Fibroblast of skin of abdomen (primary cell): ENCODE data around the gene PDZD7. TPM values are rescaled to one million over a fixed set of nuclear protein-coding genes. Genes with fewer than 3 reads are reported as not detected.

Experiments
- DNase-seq: peaks from one replicate; pipeline ENCODE4 v3.0.0-alpha.2; 2013
- polyA plus RNA-seq, 2 experiments: library from polyadenylated mRNA; unstranded; fragments of 120-200 nt; gene quantifications; one replicate each; pipeline ENCODE4 v1.2.1, GENCODE V29; 2013; ENCODE audit not compliant: insufficient read length in 2 of 2

PDZD7 gene
- 1.6 TPM for polyA plus RNA-seq (2013, experiment 1 of 2; ENCODE audit: insufficient read length)
- polyA plus RNA-seq (2013, experiment 2 of 2; ENCODE audit: insufficient read length) = 1.8 TPM

DNA sequence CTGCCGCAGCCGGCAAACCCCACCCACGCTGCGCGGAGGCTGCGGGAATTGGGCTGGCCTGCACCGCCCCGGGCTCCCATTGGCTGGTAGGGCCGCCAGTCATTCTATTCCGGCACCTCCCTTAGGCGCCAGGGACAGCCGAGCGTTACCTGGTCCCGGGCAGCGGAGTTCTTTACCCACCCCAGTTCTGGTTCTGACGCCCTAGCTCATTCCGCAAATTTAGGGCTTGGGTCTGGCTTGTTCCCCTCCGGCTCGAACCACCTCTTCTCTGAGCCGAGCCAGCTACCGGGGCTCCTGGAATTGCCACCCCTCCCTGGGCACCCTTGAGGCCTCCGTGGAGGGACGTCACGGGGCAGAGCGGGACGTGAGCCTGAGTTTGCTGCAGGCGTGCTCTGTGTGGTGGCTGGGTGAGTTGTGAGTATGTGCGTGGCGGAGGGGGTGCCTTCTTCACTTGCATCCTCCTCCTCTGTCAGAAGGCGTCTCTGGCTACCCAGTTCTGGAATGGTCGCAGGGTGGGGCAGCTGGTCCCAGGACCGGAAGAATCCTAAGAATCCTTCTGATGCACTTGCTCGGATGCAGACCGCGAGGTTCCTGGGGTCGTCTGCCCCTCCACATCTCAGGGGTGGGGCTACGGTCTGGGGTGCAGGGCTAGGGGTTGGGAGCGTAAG lies at the start of gene PDZD7, which contains the start of gene SFXN3:
PDZD7 (minus strand) TSS at position 2 of the 668 bp plus-strand sequence. CDS start 910 bp downstream, outside the sequence.
SFXN3 (plus strand) TSS at position 107 of the 668 bp plus-strand sequence. CDS start 3,461 bp downstream, outside the sequence.
- peak; percentile 94 for DNase-seq

DNA sequence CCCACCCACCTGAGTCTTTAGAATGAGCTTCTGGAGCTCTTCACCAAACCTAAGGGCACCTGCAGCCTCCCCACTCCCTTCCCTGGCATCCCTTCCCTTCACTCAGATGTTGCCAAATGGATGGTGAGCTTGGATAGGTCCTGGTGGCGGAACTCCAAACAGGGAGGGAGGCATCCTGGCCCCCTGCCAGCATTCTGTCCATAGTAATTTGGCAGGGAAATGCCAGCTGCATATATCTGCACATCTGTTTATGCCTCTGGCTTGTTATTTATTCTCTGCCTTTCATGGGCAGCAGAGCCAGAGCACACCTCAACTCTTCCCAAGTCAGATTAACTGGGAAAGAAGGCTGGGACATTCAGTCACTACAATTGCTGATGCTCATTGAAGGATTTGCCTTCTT lies 48.9 kb upstream of the PDZD7 start:
- DNase-seq = no peak

DNA sequence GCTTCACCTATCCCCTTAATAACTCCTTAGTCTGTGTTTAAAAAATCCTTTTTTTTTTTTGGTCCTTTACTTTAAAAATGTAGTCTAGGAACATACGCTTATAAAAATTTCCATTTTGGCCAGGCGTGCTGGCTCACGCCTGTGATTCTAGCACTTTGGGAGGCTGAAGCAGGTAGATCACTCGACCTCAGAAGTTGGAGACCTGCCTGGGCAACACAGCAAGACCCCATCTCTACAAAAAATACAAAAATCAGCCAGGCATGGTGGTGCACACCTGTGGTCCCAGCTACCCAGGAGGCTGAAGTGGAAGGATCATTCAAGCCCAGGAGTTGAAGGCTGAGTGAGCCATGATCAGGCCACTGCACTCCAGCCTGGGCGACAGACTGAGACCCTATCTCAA lies 45.7 kb upstream of the PDZD7 start:
- no peak for DNase-seq

DNA sequence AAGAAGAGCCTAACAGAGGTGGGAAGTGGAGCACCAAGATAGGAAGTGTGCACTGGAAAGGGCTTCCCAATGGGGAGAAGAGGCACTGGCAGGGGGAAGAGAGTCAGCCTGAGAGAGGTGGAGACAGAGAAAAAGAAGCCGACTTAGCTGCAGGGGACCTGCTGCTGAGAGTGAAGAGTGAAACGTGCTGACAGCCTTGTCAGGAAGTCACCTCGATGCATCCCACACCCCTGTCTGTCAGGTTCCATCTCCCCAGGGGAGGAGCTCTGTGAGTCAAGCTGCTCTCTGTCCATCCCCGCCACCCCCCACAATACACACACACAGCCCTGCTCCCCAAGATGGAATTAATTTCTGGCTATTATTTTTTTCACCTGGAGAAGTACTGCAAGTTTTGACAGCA lies 44.8 kb upstream of the PDZD7 start:
- DNase-seq = no peak

DNA sequence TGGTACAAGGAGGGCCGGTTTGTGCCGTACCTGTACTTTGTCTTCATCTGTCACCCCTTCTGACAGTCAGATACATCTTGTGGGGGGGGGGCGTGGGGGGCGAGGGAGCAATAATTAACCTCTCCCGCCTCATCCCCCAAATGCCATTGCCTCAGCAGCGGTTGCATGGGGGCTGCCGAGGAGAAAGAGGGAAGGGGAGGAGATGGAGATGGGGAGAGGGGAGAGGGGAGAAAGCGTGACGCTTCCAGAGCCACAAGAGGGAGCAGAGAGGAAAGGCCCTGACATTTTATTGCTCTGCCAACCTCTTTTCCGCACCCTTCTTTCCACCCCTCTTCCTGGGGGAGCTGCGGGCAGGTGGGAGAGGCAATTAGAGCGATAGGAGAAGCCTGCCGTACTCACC lies 42.7 kb upstream of the PDZD7 start:
- no peak for DNase-seq

DNA sequence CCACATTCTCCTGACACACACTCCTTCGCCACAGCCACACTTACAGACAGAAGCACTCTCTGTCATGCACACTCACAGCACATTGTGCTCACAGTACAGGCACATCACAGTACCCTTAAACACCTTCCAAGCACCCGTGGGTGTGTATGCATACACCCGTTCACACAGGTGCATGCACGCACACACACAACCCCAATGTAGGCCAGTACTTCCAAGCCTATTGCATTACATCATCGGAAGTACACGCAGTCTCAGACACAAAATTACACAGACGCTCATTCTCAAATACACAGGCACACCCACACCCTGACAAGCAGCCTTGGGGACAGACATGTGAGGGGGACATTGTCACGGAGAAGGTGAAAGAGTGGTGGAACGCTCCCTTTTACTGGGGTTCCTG lies 42.0 kb upstream of the PDZD7 start:
- DNase-seq = no peak

DNA sequence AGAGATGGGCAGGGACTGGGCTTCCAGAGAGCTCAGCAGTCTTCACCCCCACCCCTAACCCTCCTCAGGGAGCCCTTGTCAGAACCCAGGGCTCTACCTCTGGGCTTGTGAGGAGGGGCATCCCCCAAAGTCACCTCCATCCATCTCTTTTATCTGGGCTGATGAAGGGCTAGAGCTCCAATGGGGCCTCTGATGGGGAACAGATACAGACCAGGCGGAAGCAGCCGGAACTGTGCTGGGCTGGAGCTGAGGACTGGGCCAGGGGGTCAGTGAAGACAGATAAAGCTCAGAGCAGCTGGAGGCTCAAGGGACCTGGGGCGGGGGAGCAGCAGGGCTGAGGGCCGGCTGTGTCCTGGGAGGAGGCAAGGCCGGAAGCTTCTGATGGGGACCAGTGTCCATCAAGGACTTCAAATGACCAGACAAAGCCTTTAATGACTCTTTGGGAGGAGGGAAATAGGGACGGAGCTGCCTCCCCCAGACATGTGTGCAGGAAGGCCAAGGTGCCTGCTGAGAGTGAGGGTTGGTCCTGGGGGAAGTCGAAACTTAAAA lies 41.0 kb upstream of the PDZD7 start:
- DNase-seq = no peak

DNA sequence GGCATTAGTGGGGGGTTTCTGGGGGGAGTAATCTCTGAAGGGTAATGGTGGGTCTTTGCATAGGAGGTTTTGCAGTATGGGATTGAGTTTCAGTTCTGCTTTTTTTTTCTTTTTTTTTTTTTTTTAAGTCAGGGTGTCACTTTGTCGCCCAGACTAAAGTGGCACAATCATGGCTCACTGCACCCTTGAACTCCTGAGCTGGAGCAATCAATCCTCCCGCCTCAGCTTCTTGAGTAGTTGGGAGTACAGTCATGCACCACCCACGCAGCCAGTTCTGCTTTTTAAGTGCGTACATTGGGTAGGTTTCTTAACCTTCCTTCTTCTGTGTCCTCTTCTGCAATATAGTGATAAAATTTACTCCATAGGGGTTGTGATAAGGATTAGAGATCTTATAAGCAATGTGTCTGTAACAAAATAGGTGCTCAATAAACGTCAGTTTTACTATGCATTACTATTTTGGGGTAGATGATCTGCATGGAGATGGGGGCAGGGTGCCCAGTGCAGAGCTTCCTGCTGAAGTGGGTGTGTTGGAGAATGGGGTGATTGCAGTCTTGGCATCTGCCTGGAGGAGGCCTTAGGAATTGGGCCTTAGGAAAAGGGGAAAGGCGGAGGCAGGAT lies 40.4 kb upstream of the PDZD7 start:
- no peak for DNase-seq

DNA sequence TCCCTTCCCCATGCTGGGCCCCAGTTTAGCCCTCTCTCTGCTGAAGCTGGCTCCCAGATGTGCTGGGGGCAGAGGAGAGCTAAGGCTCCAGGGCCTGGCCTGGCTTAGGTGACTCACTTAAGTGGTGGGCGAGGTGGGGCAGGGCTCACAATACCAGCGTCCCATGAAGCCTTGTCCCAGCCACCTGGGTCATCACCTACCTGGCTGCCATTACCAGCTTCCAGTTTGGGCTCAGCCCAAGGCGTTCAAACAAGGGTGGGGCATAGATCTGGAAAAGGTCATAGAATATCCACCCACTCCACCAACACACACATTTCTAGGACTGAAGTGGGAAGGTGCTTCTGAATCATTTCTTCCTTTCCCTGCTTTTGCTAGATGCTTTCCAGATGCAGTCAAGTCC lies 39.2 kb upstream of the PDZD7 start:
- DNase-seq = no peak

DNA sequence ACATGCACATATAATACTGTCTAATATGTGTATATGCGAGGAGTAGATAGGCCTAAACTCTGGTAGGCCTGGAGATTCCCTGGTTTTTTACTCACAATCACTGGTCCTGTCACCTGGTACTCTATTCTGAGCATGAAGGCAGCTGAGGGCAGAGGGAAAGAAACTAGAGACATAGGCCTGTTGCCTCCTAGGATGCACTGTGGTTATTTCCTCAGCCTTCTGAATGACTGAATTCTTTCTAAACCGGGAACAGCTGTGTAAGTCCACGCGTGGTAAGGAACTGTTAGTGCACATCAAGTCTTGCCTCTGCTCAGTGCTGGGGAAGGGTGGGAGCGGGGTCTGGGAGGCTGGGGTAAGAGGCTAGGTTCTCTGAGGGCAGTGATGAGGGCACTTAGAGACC lies 38.5 kb upstream of the PDZD7 start:
- DNase-seq = no peak

DNA sequence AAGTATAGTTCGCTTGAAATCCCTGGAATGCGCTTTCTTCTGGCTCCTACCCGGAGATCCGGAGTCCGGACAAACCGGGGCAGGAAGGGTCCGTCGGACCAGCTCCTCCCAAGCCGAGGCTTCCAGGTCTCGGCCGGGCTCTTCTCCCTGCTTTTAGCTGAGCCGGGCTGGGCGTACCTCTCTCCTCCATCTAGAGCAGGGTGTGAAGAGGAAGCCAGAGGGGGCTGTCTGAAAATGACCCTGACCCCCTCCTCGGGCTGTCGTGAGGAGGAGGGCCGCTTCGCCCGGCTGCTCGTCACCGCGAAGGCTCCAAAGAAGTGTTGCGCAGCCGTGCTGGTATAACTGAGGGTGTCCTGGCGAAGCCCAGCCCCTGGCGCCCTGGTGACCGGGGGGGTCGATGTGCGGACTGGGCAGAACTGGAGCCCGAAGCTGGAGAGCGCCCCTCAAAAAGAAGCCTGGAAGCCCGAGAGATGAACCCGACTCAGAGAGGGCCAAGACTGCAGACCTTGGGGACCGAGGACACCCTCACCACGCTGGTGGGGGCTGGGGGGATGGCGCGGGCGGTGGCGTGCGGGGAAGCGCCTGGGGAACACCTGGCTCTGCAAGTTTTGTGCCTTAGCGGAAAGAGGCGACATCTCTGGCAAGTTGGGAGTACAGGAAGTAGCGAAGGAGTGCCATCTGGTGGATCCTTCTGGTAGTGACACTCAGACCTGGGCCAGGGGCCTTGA lies 36.6 kb upstream of the PDZD7 start:
- peak; percentile 72 for DNase-seq

DNA sequence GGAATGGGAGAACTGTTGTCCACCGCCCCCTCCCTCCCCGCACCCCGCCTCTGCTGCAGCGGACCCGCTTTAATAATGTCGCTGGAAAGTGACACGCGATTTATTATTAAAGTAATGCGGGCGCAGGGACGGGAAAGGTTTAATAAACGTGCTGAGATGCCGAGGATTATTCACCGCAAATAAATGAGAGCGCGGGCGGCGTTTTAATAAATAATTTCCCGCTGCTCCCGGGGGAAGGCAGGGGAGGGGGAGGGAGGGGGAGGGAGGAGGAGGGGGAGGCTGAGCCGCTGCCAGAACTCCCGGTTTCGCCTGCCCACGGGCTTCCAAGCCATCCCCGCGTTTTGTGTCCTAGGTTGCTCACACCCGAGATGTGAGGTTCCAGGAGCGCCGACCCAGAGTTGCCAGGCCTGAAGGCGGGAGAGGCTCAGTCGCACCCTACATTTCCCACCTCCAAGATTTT lies 36.0 kb upstream of the PDZD7 start:
- peak; percentile 17 for DNase-seq

DNA sequence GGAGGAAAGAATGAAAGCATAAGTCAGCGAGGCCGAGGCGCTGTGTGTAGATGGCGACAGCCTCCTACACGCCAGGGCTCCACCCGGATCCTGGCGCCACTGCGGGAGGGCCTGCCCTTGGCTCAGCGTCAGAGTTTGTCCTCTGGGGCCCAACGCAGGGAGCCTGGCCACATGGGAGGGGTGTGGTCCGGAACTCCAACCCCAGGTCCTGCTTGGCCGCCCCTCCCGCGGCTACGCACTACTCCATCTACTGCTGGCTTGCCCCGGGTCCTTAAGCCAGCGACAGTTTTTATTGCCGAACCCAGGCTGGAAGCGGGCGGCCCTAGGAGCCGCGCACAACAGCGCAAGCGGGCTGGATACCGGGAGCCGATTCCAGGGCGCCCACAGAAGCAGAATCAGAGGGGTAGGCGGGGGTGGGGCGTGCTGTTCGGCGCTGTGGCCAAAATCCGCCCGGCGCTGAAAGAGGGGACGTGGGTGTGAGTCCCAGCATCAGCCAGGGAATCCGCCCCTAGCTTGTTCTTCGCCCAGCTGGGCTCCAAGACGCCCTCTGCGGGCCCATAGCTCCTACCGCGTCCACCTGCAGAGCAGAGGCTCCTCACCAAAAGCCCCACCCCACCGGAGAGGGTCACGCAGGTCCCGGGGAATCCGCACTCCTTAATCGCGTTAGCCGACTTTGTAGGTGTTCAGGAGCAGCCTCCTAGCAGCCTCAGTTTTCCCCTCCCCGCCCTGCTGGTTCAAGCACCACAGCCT lies 35.4 kb upstream of the PDZD7 start:
- DNase-seq = peak; percentile 54

DNA sequence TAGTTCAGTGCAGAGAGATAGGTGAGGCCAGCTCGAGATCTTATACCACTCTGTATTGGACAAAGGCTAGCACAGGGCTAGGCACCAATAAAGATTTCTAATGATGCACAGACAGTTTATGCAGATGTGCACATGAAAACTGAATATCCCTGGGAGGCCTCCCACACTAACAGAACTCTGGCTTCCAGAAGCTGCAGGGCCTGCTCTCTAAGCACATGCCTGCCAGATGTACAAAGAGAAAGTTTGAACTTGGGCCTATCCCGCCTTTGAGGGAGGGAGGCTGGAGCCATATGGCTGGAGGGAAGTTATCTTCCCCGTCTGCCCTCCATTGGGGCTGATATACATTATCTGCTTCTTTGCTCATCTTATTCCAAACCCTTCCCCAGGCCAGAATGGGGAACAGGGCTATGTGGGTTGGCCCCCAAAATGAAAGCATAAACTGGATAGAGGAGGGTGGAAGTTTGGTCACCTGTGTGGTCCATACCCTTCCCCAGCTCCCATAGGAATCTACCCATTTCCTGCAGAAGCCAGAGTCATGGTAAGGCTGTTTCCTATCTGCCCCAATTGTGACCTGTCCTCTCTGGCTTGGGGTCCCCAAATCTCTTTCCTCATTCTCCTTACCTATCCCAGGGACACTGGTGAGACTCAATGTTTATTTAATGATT lies 34.7 kb upstream of the PDZD7 start:
- DNase-seq = peak; percentile 51

DNA sequence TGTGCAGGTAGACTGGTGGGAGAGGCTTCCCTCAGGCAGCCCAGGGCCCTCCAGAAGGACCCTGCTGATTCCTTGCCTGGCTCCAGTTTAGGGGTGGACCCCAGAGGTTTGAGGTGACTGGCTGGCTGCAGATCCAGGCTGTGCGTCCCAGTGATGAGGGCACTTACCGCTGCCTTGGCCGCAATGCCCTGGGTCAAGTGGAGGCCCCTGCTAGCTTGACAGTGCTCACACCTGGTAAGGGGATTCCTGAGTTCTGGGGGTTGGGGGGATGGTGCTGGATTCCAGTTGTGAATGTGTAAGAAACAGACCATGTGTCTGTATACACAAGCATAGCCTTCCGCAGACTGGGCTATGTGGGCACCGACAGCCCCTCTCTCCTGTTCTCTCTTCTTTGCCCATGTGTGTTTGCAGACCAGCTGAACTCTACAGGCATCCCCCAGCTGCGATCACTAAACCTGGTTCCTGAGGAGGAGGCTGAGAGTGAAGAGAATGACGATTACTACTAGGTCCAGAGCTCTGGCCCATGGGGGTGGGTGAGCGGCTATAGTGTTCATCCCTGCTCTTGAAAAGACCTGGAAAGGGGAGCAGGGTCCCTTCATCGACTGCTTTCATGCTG lies 33.6 kb upstream of the PDZD7 start:
- DNase-seq = no peak

DNA sequence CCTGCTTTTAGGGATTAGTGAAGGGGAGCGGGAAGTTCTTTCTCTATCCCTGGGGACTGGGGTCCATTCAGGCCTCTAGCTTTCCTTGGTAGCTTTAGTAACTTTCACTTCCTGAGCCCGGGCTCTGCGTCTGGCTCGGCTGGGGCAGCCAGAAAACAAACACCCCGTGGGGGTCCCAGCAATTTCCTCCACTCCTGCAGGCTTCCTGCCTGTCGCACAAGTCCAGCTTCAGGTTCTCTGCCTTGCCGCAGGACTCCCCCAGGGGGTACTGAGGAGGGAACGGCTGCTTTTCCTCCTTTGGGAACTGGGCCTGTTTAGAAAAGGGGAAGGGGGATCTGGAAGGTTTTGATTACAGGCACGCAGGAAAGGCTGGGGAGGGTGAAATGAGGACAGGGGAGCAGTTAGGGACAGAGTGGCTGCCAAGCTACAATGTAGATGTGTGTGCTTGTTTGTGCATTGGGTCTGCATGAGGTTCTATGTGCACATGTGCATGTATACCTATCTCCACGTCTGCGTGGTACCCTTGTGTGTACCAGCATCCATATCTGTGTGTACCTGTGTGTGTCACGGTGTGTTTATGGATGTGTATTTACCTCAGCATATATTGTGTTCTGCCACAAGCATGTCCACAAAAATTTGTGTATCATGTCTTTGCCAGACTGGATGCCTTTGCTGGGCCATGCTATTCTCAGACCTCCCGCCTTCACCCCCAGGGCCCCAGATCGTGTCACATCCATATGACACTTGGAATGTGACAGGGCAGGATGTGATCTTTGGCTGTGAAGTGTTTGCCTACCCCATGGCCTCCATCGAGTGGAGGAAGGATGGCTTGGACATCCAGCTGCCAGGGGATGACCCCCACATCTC lies 32.9 kb upstream of the PDZD7 start:
- DNase-seq = no peak

DNA sequence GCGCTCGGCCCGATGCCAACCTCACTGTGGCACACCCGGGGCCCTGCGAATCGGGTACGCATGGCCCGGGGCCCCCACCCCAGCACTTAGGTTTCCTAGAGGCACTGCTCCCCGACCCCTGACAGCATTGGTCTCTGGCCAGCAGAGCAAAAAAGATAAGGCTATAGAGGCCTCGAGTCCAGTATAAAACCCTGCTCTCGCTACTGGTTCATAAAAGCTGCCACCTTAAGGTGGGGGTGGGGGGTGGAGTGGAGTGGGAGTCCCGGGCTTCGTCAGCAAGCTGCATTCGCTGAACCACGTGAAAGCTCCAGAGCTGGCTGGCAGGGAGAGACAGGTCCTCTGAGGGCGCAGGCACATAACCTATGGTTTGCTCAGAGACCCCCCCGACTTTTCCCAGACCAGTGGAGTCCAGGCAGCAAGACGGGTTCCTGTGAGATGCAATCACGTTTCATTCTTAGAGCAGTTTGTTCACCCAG lies 32.2 kb upstream of the PDZD7 start:
- no peak for DNase-seq

DNA sequence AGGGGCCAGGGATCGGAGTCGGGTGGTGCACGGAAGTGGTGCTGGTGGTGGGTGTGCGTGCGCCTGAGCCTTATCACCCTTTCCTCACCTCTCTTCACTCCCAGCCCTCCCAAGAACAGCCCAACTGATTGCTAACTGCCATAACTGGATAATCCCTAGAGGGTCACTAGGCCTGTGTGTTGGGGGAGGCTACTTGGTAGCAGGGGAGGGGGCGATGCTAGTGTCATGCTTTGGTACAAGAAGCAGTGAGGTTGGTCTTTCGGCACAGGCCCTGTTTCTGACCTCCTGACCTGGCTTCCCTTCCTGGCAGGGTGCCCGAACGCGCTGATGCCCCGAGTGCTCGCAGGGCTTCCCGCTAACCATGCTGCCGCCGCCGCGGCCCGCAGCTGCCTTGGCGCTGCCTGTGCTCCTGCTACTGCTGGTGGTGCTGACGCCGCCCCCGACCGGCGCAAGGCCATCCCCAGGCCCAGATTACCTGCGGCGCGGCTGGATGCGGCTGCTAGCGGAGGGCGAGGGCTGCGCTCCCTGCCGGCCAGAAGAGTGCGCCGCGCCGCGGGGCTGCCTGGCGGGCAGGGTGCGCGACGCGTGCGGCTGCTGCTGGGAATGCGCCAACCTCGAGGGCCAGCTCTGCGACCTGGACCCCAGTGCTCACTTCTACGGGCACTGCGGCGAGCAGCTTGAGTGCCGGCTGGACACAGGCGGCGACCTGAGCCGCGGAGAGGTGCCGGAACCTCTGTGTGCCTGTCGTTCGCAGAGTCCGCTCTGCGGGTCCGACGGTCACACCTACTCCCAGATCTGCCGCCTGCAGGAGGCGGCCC lies 31.5 kb upstream of the PDZD7 start:
- DNase-seq = peak; percentile 49

DNA sequence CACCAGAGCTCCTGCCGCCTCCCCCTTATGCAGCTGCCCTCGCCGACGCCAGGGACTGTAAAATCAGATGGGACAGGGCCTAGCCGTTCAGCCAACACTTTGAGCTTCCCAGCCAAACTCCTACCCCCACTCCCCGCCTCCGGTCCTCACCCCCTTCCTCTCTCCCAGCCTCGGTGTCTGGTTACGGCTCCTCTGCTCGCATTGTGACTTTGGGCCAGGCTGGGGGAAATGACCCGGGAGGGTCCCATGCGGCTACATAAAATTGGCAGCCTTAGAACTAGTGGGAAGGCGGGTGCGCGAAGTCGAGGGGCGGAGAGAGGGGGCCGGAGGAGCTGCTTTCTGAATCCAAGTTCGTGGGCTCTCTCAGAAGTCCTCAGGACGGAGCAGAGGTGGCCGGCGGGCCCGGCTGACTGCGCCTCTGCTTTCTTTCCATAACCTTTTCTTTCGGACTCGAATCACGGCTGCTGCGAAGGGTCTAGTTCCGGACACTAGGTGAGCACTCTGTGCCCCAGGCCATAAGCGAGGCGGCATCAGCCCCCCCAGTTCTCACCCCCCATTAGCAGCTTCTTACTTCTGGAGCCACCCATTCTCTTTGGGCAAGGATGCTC lies 30.8 kb upstream of the PDZD7 start, which contains the start of gene KAZALD1:
KAZALD1 (plus strand) TSS at position 366 of the 608 bp plus-strand sequence. CDS start 604 bp downstream, outside the sequence.
- DNase-seq = peak; percentile 83
